HepG2 (cell line): Measurements from ENCODE around the gene ANKRD39. TPM values are rescaled to one million over a fixed set of nuclear protein-coding genes. Genes with fewer than 3 reads are reported as not detected.
A peak's percentile ranks its signal among the peaks of the same experiment; 100 is the strongest.

Source experiments
- DRAP1 ChIP-seq: IDR thresholded peaks from 2 replicates; pipeline ENCODE4 v1.6.1; 2016; ENCODE audit warnings: missing genetic modification reagents, missing compliant biosample characterization
- ELF3 ChIP-seq: IDR thresholded peaks from 2 replicates; pipeline ENCODE4 v1.6.1; 2016; ENCODE audit warnings: missing genetic modification reagents, missing compliant biosample characterization
- ESRRA ChIP-seq: sonication (generic); formaldehyde crosslinking; IDR thresholded peaks from 2 replicates; pipeline ENCODE4 v1.5.1; 2020; ENCODE audit warnings: mild to moderate bottlenecking, low read depth, missing genetic modification reagents
- FOXM1 ChIP-seq: sonication (generic); formaldehyde crosslinking; IDR thresholded peaks from 2 replicates; pipeline ENCODE4 v1.5.0; 2020; ENCODE audit warnings: missing genetic modification reagents
- GZF1 ChIP-seq: sonication (generic); formaldehyde crosslinking; IDR thresholded peaks from 2 replicates; pipeline ENCODE4 v1.5.1; 2020; ENCODE audit warnings: mild to moderate bottlenecking, missing genetic modification reagents
- KIAA2018 ChIP-seq: sonication (generic); formaldehyde crosslinking; IDR thresholded peaks from 2 replicates; pipeline ENCODE4 v1.5.0; 2020; ENCODE audit warnings: mild to moderate bottlenecking, missing genetic modification reagents, borderline replicate concordance
- NBN ChIP-seq: fragments of 450-650 bp; conservative IDR thresholded peaks from 2 replicates; pipeline ENCODE4 v1.6.1; 2017
- PATZ1 ChIP-seq: sonication (generic); formaldehyde crosslinking; IDR thresholded peaks from 2 replicates; pipeline ENCODE4 v1.4.0; 2020; ENCODE audit warnings: missing genetic modification reagents
- POGK ChIP-seq: sonication (generic); formaldehyde crosslinking; conservative IDR thresholded peaks from 2 replicates; pipeline ENCODE4 v1.8.0; 2022; ENCODE audit warnings: mild to moderate bottlenecking, moderate library complexity, missing genetic modification reagents
- RAD21 ChIP-seq: fragments of 450-650 bp; formaldehyde crosslinking; IDR thresholded peaks from 2 replicates; pipeline ENCODE4 v1.5.0; 2020; ENCODE audit warnings: mild to moderate bottlenecking
- SPEN ChIP-seq: sonication (generic); formaldehyde crosslinking; IDR thresholded peaks from 2 replicates; pipeline ENCODE4 v1.5.1; 2020; ENCODE audit warnings: low read depth, mild to moderate bottlenecking, missing genetic modification reagents
- ZNF414 ChIP-seq: sonication (generic); formaldehyde crosslinking; IDR thresholded peaks from 2 replicates; pipeline ENCODE4 v1.5.0; 2020; ENCODE audit warnings: missing genetic modification reagents
- ZNF740 ChIP-seq: sonication (generic); formaldehyde crosslinking; IDR thresholded peaks from 2 replicates; pipeline ENCODE4 v1.4.0; 2020; ENCODE audit warnings: missing genetic modification reagents
- ZNF782 ChIP-seq: sonication (generic); formaldehyde crosslinking; IDR thresholded peaks from 2 replicates; pipeline ENCODE4 v1.4.0; 2020; ENCODE audit warnings: missing genetic modification reagents, mild to moderate bottlenecking, borderline replicate concordance
- polyA plus RNA-seq, 8 experiments: library from polyadenylated mRNA; depleted of rRNA in 3 of 8; stranded (reverse) in 7 of 8; unstranded in 1 of 8; fragments of >200 nt; fragmentation: Illumina TruSeq in 4 of 8; extraction: Trizol in 4 of 8; gene quantifications; 2 replicates each; pipeline versions ENCODE4 v1.2.1 to v1.2.3, GENCODE V29; 2011 to 2016; ENCODE audit warnings: low read depth in 4 of 8, missing spikeins in 1 of 8, mixed read lengths in 1 of 8; ENCODE audit not compliant: insufficient read depth in 1 of 8
- total RNA-seq, 5 experiments: library from RNA; depleted of rRNA; stranded (reverse); fragments of >200 nt; fragmentation: Illumina TruSeq; extraction: Trizol; gene quantifications; 2 replicates each; pipeline ENCODE4 v1.2.3, GENCODE V29; 2016; ENCODE audit warnings: low read depth in 1 of 5

ANKRD39 gene
- total and polyA plus RNA-seq, 2 of the 13 experiments (the other 11 are each of a cell fraction or from before 2014, with no cell fraction given) = 23.2 to 24.8 TPM

GRCh38 chr2:96868555-96869280, 10.9 kb upstream of the ANKRD39 start (continued):
- TF ChIP-seq ESRRA = 0 out of 2 replicates have a peak, but pooled peaks have one; percentile 47
- TF ChIP-seq KIAA2018 (CRISPR knock-in tag) = no peak
- TF ChIP-seq DRAP1 (CRISPR knock-in tag) = peak; percentile 89
- TF ChIP-seq RAD21 (CRISPR knock-in tag) = peak; percentile 80
- TF ChIP-seq PATZ1 (CRISPR knock-in tag) = peak; percentile 91
- peak; percentile 45 for TF ChIP-seq ZNF740
- no peak for TF ChIP-seq GZF1
- peak; percentile 88 for TF ChIP-seq ZNF782 (CRISPR knock-in tag)
- peak; percentile 51; the same call in 1 of the 2 replicates for TF ChIP-seq SPEN (CRISPR knock-in tag)
- TF ChIP-seq FOXM1 (CRISPR knock-in tag) = no peak
- TF ChIP-seq ELF3 (CRISPR knock-in tag) = peak; percentile 92
- peak; percentile 75; the same call in 1 of the 2 replicates for TF ChIP-seq ZNF414 (CRISPR knock-in tag)
- TF ChIP-seq NBN = no peak
- TF ChIP-seq POGK = 0 out of 2 replicates have a peak, but pooled peaks have one; percentile 38
